Thyroid gland (tissue), 4 donors: ENCODE results near the gene CDC37.

ENCODE experiments used
- POLR2A ChIP-seq, 2 donors: fragments of 450-650 bp; IDR thresholded peaks; one replicate each; pipeline ENCODE4 v1.6.1; 2017; ENCODE audit warnings: antibody characterized with exemption in 2 of 2, mild to moderate bottlenecking in 2 of 2, moderate library complexity in 1 of 2
- TF ChIP-seq, protein P1 (sequence below), 6 experiments: fragments of 200-600 bp in 3 of 6; fragments of 450-650 bp in 3 of 6; sonication (generic) in 3 of 6; IDR thresholded peaks; one replicate each; pipeline ENCODE4 v1.5.1; 2016 to 2019; ENCODE audit warnings: antibody characterized with exemption in 6 of 6, mild to moderate bottlenecking in 2 of 6, inconsistent platforms in 1 of 6, moderate library complexity in 1 of 6

DNA sequence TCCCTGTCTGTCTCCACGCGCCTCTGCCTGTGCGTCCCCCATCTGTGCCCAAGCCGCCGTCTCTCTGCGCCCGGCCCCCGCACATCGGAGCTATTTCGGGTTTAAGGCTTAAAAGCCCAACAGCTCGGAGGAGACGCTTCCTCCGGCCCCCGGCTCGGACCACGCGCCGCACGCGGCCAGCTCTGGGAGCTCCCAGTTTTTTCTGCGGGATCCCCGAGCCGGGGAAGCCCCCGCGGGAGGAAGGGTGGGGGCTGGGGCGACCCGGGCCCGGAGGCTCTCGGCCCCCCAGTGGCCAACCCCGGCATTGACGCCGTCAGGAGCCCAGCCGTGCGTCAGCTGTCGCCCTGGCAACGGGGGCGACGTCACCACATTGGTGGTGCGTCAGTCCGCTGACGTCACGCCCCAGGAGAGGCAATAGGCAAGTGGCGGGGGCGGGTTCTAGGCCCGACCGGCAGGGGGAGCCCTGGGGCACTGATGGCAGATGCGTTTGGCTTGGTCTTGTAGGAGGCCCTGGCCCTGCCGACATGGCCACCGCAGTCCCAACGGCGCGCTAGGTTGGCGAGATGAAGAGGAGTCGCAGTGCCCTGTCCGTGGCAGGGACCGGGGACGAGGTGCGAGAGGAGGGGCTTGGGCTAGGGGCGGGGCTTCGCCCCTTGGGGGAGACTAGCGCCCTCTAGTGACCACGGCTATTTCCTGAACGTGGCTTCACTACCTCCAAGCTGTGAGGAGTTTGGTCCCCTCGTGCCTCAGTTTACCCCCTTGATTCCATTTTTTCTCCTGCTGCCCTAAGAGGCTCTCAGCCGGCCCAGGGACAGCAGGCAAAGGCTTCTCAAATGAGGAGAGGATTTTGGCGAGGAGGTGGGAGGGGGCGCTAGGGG, 13.3 kb upstream of the CDC37 start:
- TF ChIP-seq, protein P1, sequence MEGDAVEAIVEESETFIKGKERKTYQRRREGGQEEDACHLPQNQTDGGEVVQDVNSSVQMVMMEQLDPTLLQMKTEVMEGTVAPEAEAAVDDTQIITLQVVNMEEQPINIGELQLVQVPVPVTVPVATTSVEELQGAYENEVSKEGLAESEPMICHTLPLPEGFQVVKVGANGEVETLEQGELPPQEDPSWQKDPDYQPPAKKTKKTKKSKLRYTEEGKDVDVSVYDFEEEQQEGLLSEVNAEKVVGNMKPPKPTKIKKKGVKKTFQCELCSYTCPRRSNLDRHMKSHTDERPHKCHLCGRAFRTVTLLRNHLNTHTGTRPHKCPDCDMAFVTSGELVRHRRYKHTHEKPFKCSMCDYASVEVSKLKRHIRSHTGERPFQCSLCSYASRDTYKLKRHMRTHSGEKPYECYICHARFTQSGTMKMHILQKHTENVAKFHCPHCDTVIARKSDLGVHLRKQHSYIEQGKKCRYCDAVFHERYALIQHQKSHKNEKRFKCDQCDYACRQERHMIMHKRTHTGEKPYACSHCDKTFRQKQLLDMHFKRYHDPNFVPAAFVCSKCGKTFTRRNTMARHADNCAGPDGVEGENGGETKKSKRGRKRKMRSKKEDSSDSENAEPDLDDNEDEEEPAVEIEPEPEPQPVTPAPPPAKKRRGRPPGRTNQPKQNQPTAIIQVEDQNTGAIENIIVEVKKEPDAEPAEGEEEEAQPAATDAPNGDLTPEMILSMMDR (IDR thresholded peaks at IDR 0.05): peak; percentile 53 to 77 (median 56)
- TF ChIP-seq POLR2A (IDR thresholded peaks at IDR 0.05): no peak
